GM10248 (cell line): ENCODE data around the gene TMEM259.

Source experiments
- CTCF ChIA-PET: fragments of 300-600 bp; sonication (Branson Sonifier 250); formaldehyde crosslinking; extraction: SDS; loops from one replicate; lab custom pipeline; 2021; ENCODE audit warnings: antibody characterized with exemption; lab: Yijun Ruan, JAX
- POLR2A ChIA-PET: fragments of 350-650 bp; sonication (Branson Sonifier 250); formaldehyde crosslinking; extraction: SDS; loops from one replicate; lab custom pipeline; 2020; ENCODE audit warnings: antibody characterized with exemption; lab: Yijun Ruan, JAX
- DNase-seq: peaks from one replicate; pipeline ENCODE4 v3.0.0; 2012; ENCODE audit errors: extremely low spot score
- CTCF ChIP-seq: IDR thresholded peaks from 2 replicates; pipeline ENCODE4 v1.5.1; 2012; ENCODE audit warnings: mild to moderate bottlenecking, low read depth; ENCODE audit errors: extremely low read depth, missing control alignments, control extremely low read depth

The TMEM259 gene

DNA sequence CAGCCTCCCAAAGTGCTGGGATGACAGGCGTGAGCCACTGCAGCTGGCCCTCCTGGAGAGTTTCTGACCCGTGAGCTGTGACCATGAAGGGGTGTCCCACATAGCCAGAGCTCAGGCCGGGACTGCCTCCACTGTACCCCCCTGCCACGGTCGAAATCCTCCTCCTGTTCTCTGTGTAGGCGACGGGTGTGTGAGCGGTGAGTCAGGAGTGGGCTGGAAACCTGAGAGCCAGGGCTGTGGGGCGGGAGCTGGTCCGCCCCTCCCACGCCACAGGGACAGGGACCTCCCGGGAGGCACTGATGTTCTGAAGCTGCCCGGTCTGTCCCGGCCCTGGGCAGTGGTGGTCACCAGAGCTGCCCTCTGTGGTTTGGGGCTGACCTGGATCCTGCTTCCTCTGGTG is 32.8 kb downstream of the TMEM259 start:
- no peak for DNase-seq
- ChIA-PET POLR2A (interaction anchor here (0.6 kb wide), 1 partner anchor 1250 kb away, joined by 14 read pairs; no protein-coding TSS in a partner anchor), CTCF (interaction anchor here (0.9 to 8.9 kb wide), 5 partner anchors 9 to 278 kb away, joined by 3 to 136 read pairs (median 5); no protein-coding TSS in a partner anchor)
- TF ChIP-seq CTCF = no peak

DNA sequence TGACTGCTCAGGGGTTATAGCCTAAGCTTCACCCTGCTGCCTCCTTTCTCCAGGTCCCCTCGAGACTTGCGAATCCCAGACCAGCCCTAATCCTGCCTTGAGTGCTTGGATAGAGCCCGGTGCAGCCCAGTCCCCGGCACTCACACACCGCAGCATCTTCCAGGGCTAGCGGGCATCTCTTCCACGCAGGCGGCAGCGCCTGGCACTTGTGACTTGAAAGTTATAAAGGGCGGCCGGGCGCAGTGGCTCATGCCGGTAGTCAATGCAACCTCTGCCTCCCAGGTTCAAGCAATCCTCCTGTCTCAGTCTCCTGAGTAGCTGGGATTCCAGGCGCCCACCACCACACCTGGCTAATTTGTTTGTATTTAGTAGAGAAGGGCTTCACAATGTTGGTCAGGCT is 34.8 kb downstream of the TMEM259 start:
- ChIA-PET POLR2A (no interaction called here), CTCF (interaction anchor here (5.2 to 8.9 kb wide), 2 partner anchors 64 to 122 kb away, joined by 28 to 136 read pairs; no protein-coding TSS in a partner anchor)
- no peak for DNase-seq
- TF ChIP-seq CTCF = no peak

GRCh38 chr19:984165-984967 is 36.6 kb downstream of the TMEM259 start, which contains the start of gene WDR18:
WDR18 (plus strand) TSS chr19:984345; CDS start chr19:984354, 9 bp downstream.
- CTCF ChIA-PET = interaction anchor here (0.7 to 8.9 kb wide), 20 partner anchors 10 to 256 kb away, joined by 3 to 136 read pairs (median 4); partner anchors contain the start of genes ABCA7 and CNN2
- DNase-seq = peak; percentile 100
- TF ChIP-seq CTCF = no peak
- POLR2A ChIA-PET = interaction anchor here (0.6 to 1.0 kb wide), 3 partner anchors 35 to 459 kb away, joined by 3 to 5 read pairs (median 4); no protein-coding TSS in a partner anchor

DNA sequence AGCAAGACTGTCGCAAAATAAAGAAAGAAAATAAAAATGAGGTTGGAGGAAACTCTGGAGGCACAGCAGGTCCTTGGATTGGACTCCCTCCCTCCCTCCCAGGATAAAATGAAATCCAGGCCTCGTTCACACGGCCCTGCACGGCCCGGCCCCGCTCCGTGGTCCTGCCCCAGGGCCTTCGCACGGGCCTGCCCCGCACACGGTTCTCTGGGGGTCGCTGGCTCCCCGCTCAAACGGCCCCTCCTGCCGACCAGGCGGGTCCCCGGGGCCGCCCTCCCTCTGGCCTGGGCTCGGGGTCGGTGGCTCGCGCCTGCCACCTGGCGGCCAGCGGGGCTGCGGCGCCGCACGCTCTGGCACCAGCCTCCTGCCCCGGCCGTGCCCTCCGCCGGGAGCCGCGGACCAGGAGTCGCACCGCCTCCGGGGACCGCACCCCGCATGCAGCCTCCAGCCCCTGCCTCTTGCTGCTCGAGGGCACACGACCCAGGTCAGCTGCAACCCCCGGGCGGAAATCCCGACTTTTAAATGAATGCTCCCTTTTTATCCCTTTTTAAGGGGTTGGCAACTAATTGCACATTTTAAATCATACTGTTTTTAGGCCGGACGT is 38.3 kb downstream of the TMEM259 start:
- POLR2A ChIA-PET = interaction anchor here (0.7 kb wide), 1 partner anchor 45 kb away, joined by 4 read pairs; no protein-coding TSS in a partner anchor

GRCh38 chr19:980133-980998 is 40.6 kb downstream of the TMEM259 start:
- TF ChIP-seq CTCF = no peak
- no peak for DNase-seq
- ChIA-PET CTCF (interaction anchor here (0.8 to 8.9 kb wide), 6 partner anchors 20 to 211 kb away, joined by 3 to 136 read pairs (median 4); partner anchors contain the start of gene GRIN3B), POLR2A (interaction anchor here (1.6 kb wide), 1 partner anchor 16 kb away, joined by 4 read pairs; no protein-coding TSS in a partner anchor)

More for the DNA sequence above, 38.3 kb downstream of the TMEM259 start:
- CTCF ChIA-PET = interaction anchor here (0.7 to 8.9 kb wide), 13 partner anchors 8 to 119 kb away, joined by 3 to 136 read pairs (median 4); no protein-coding TSS in a partner anchor
- TF ChIP-seq CTCF = peak; percentile 99
- peak; percentile 93 for DNase-seq
